RPMI8226 (cell line): ENCODE results near the gene SH3YL1.

Experiments used
- DNase-seq: peaks from one replicate; pipeline ENCODE4 v3.0.0-alpha.2; 2015

Gene SH3YL1, protein sequence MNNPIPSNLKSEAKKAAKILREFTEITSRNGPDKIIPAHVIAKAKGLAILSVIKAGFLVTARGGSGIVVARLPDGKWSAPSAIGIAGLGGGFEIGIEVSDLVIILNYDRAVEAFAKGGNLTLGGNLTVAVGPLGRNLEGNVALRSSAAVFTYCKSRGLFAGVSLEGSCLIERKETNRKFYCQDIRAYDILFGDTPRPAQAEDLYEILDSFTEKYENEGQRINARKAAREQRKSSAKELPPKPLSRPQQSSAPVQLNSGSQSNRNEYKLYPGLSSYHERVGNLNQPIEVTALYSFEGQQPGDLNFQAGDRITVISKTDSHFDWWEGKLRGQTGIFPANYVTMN

DNA sequence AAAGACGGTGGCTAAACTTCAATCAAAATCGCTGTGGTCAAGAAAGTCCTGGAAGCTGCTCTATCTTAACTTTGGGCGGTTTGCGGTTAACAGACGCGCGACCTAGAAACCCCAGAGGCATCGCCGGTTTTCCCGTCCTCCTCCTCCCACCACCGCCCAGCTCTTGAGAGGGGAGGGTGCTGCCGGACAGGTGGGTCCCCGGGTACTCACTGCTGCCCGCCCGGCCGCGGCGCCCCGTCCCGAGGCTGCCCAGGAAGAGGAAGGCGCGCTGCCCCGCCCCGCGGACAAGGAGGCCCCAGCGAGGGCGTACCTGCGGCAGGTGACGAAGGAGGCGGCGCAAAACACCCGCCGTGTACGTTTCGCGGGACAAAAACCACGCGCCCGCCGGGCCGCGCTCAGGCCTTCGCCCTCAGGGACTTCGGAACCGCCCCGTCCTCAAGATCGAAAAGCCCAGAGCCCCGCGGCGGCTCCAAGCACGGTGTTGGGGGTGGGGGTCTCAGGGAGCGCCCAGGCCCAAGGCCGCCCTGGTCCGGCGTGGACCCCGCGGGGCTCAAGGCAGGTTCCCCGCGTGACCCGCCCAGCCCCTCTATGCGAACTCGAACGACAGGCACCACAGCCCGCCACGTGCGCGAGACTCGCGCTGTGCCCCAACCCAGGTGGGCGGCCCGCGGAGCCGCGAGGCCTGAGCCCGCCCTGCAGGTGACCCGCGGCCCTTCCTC lies at the start of gene SH3YL1:
SH3YL1 (minus strand) TSS at position 259 of the 719 bp plus-strand sequence; CDS start at position 211, 48 bp downstream.
- peak; percentile 36 for DNase-seq

DNA sequence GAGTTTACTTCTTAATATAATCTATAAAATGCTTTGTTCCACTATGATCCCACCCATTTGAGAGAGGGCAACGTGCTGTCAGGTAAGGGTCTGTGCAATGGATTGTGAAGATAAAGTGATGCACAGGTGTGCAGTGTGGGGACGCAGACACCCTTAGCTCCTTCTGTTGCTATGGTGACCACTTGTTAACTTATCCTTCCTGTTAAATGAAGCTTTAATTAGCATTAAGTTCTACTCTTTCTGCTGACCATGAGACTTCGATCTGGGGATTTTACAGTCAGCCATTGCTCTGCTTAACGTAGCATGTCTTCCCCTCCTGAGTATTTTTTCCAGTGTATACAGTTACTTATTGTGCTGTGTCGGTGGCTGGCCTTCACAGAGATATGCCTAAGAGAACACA lies 47.2 kb upstream of the SH3YL1 start:
- DNase-seq, result no peak

DNA sequence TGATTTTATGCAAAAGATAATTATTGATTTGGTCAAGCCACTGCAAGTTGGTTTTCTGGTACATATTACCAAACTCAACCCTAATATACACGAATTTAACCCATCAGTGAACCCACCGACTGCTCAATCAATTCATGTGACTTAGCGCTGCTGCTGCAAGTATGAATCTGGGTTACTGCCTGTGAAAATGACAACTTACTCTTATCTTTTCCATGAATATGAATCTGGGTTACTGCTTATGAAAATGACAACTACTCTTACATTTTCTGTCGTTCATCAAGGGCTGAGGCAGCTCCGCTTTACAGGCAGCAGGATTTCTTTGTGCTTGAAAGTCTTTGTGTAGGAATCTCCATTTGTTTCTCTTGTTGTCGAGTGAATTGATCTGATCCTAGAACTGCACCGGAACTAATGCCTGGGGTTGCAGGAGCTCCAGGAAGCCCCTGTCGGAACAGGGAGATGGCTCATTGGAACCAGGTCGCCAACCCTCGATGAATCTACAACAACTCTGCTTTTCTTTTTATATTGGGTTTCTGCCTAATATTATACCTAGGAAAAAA lies 46.2 kb upstream of the SH3YL1 start:
- no peak for DNase-seq

DNA sequence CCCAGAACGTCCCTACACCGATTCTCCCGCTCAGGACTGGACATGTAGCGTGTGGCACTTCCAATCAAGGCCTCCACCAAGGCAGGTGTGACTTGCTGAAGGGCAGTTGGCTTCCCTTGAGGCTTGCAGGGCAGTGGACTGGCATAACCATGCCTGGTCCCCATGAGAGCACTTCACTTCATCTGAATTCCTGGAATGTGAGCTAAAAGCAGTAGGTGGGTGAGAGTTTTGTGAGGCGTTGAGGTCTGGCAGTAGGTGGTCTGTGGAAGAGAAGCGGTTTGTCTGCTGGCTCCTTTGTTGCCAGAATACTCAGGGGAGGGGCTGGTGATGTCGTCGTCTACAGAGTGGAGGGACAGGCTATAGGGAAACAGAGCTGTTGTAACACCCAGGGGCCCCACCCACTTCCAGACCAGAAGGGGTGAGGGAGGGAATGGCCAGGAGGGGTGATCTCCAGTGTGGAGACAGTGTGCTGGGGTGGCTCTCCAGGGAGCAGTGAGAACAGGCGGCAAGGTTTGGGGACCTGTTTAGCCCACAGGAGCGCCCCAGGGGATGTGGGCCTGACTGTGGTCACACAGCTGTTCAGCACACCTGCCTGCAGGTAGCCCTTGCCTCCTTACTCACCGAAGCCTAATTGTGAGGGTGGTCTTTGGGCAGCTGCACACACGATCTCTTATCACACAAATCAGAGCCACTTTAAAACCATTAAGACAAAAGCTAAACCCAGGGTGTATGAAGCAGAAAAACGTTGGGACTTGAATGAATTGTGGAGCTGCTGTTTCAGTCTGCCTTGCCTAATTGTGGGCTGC lies 45.5 kb upstream of the SH3YL1 start:
- no peak for DNase-seq

DNA sequence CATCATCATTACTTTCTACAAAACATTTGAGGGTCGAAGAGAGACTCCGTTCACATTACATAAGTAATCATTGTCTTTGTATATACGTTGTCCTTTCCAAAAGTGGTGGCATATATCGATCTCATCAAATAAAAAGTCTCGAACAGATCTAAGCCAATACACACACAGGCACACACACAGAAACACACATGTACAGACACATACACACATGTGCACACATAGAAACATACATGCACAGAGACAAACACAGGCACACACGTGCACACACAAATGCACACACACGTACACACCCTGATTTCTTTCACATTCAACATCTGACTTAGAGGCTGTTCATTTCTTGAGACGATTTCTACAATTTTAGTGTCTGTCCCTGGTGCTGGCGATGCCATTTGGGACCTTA lies 41.5 kb upstream of the SH3YL1 start:
- no peak for DNase-seq

DNA sequence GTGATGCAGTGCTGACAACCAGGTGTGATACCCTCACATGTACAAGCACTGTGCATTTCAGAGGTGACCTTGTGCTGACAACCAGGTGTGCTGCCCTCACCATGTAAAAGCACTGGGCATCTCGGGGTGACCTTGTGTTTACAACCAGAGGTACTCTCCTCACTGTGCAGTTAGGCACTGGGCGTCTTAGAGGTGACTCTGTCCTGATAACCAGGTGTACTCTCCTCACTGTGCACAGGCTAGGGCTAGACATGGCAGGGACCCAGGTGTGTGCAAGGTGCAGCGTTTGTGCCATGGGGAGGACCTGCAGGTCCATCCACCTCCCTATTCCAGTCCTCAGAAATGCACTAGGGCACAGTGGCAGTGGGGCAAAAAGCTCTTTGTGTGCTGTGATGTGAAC lies 32.5 kb upstream of the SH3YL1 start:
- no peak for DNase-seq

DNA sequence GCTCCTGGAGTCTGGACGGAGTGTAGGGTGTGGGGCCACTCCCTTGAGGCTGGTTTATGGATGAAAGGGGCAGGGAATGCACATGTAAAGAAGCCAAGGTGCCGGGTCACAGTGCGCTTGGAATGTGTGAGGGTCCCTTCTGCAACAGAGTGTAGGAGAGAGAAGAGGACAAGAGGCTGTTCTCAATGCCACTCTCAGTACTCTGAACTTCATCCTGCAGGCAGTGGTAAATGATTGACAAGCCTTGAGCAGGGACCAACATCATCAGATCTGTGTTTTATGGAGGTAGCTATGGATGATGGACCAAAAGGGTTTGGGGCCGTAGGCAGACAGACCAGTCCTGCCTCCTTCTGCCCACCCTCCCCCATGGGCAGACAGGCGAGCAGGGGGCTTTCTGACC lies 31.3 kb upstream of the SH3YL1 start:
- DNase-seq, result no peak

DNA sequence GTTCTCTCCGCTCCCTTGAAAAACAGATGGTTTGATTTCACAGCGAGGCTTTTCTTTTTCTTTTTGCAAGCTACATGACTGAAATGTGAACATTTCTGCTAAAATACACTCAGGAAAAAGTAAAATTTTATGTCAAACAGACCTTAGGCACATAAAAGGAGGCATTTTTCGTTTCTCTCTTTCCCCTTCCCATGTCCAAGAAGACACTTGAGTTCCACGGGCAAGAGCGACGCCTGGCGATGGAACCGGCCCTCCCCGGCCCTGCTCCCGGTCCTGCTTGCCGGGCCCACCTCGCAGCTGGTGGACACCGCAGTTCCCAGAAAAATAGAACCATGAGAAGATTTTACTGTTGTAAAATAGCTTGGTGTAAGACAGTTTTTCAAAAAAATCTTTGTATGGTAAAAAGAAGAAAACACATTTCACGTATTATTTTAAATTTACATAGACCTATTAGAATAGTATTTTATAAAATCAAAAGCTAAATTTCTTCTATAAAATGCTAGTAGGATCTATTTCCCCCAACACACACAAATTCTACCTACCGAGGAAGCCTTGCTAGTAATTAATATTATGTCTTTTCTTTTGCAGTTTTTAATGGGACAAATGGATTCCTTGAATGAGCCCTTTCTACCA lies 26.4 kb upstream of the SH3YL1 start:
- DNase-seq, result peak; percentile 65

DNA sequence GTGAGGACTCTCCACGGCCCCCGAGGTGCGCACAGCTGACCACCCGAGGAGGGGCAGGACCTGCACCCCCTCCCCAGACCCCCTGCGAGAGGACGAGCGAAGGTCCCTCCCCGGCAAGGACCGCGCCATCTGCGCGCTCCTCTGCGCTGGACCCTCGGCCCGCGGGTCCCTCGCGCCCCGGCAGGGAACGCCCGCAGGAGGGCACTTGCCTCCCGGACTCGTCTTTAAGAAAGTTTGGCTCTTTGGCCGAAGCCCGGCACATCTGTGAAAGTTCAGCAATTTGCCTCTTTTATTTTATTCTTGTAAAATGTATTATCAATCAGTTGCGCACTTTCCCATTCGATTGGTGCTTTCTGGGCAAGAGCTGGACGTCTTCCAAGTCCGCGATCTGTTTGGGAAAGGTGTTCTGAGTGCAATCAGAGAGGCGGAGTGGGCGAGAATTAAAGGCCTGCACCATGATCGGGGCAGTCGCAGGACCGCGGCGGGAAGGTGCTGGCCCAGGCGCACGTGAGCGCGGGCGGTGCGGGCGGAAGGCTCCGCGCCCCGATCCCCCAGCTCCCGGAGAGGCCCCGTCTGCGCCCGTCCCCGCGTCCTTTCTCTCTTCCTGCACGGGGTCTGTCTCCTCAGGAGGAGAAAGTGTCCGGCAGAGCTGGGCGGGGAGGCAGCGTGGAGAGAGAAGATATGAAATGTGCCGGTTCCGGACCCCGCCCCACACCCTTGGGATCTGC lies 25.7 kb upstream of the SH3YL1 start:
- no peak for DNase-seq

DNA sequence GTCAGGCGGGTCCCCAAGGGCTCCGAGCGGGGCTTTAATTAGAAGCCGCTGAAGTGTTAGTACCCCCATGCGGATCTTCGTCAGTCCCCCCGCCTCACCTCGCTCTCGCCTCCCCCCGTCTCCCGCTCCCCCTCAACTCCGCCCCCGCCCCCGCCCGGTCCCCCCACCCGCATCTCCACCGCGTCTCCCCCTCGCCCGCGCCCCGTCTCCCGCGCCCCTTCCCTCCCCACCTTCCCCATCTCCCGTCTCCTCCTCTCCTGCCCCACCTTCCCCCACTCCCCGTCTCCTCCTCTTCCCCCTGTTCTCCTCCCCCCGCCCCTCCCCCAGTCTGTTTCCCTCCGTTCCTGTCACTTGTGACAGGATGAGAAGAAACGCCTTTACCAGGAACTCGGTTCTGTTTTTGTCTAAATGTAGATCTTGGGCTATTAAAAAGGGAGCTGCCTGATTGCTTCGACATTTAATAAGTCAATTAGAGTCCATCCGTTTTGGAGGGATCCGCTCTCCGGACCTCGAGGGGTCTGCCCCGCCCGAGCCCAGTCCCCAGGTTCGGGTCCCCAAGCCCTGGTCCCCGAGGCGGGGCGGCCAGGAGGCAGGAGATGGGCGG lies 25.0 kb upstream of the SH3YL1 start:
- DNase-seq, result no peak

DNA sequence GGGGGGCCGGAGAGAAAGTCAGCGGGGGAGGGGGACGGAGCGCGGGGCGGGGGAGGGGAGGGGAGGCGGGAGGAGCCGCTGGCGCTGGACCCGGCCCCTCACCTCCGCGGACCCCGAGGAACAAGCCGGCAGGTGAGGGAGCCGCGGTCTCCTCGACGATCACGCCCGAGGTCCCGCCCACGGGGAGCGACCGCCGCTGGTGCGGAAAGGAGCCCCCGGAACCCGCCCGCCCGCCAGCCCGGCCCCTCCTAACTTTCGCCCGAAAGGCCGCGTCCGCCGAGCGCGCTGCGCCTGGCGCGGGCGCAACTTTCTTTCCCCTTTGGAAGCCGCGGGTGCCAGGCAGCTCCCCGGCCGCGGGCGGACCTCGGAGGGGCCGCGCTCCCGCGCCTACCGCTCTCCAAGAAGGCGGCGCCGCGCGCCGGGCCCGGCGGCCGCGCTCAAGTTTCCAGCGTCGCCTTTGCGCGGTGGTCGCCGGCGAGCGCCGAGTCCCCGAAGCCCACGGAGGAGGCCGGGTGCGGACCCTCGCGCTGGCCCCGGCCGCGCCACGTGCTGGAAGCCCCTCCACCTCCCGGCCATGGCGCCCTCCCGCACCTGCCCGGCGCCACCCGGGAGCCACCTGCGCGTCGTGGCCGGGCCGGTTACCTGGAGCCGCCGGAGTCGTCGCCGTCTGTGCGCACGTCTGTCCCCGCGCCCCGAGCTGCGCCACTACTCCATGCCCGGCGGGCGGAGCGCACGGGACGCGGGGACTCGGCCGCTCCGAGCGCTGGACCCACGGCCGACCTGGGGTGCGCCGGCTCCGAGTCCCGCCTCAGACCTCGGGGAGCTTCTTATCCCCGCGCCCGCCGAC lies 24.3 kb upstream of the SH3YL1 start, which contains the start of gene ALKAL2:
ALKAL2 (minus strand) TSS at position 181 of the 847 bp plus-strand sequence. CDS start 256 bp downstream, outside the sequence.
- DNase-seq, result no peak

DNA sequence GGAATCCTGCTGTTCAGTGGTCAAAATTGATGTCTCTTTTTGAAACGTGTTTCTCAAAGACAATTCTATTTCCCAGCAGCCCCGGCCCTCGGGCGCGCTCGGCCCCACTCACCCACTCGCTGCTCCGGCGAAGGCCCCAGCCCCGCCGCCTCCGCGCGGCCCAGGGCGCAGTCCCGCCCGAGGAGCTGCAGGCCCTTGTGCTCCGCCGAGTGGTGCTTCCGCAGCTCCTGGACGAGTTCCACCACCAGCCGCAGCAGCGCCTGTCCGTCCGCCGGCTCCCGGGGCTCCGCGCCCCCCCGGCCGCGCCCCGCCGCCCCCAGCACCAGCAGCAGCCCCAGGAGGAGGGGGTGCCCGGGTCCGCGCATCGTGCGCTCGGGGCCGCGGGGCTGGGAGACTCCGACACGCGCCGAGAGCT lies 23.6 kb upstream of the SH3YL1 start:
- DNase-seq, result no peak

DNA sequence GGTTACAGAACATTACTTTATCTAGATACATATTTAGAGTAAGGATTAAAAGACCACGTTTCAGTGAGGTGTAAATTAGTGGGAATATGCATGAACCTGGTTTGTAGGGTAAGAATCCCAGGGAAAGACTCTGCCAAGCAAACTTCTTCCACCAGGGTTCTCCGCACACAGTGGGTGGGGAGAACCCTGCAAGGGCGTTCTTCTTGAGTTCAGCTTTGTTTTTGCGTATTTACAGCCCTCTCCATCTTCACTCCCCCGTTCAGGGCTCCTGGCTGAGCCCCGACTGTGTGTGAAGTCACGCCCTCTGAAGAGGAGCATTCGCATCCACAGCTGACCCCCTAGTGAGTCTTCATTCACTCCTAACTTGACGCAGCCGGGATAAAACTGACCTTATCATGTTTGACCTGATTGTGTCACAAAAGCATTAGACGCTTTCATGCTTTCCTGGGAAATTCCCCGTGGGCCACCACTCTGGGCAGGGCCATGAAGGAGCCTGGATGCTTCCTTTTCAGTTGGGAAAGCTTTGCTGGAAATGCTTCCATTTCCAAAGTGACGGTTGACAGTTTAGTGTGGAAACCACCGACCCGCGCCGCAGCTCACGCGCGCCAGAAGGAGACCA lies 23.1 kb upstream of the SH3YL1 start:
- DNase-seq, result no peak

DNA sequence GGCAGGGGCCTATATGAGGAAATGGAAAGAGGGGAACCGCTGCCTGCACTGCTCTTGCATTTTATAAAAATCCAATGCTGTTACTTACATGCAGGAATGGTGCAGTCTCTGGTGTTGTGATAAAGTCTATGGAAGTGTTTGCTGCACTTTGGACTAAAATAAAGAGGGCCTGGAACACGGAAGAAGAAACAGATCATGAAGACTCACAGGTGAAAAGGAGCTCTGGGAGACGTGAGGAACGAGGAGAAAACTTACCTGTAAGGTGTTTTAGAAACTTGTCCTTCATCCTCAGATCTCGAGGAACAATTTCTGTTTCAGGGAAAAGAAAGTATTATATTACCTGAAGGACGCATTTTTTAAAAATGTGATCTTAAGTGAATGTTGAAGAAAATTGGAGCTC lies 22.2 kb upstream of the SH3YL1 start:
- DNase-seq, result no peak

DNA sequence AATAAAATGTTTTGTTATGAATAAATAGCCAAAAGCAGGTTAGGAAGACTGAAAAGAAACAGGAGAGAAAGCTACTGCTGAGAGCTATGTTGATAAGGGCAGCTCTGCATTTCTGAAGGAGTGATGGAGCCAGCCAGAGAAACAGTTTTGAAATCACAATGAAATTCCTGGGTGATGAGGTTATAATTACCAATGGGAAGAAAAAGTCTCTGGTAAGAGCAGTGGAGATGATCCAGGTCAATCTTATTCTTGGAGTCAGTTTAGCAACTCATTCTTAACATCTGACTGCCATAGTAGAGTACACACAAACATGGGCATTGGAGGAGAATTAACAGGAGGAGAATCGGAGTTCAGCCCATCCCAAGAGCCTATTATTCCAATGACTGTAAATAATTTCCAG lies 21.7 kb upstream of the SH3YL1 start:
- no peak for DNase-seq

DNA sequence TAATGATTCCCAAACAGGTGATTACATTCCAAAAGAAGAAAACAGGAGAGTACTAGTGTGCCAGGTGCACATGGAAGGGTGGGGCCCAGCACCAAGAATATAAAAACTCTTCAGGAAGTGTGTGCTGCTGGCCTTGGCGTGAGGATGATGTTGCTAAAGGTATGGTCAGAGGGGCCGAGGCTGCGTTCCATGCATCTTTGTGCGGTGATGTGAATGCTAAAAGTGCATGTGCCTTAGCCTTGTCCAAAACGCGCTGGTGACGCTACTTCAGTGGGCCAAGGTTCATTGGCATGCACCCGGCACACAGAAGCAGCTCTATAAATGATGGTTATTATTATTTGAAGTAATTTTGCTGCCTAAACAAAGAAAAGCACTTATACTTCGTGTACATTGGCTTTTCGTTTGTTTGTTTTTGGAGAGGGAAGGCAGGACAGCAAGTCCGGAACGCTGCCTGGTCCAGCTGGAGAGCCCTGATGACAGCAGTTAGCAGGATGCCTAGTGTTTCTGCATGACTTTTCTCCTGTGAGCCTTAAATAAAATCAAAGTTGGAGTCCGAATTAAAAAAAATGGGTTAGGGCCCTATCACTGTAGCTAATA lies 21.2 kb upstream of the SH3YL1 start:
- no peak for DNase-seq

DNA sequence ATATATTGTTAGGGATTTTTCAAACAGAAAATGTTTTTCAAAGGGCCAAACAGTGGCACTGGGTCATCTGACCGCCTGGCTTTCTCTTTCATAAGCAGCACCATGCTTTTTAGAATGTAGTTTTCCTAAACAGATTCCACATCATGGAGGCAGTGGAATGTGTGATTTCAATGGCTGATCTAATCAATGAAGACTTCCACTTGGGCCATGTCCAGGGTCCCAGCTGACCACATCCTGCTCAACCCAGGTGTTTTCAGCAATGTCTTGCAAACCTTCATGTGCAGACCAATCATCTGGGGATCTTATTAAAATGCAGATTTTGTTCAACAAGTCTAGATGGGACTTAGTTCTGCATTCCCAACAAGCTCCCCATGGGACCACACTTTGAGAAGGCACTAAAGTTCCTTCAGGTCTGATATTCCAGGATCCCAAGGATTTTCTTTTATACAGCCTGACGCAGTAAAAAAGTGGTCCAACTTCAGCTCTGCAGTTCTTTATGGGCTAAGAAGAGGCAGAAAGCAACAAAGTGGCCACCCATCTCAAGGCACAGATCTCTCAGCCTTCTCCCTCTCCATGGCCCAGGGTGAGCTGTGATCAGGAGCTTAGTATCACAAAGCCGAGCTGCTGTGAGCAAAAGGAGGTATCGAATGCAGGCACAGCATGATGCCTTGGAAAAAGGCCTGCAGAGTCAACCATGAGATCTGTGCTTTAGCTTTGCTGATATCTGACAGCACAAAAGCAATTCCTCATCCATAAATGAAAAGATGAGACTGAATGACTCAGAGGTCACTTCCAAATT lies 20.4 kb upstream of the SH3YL1 start:
- no peak for DNase-seq

DNA sequence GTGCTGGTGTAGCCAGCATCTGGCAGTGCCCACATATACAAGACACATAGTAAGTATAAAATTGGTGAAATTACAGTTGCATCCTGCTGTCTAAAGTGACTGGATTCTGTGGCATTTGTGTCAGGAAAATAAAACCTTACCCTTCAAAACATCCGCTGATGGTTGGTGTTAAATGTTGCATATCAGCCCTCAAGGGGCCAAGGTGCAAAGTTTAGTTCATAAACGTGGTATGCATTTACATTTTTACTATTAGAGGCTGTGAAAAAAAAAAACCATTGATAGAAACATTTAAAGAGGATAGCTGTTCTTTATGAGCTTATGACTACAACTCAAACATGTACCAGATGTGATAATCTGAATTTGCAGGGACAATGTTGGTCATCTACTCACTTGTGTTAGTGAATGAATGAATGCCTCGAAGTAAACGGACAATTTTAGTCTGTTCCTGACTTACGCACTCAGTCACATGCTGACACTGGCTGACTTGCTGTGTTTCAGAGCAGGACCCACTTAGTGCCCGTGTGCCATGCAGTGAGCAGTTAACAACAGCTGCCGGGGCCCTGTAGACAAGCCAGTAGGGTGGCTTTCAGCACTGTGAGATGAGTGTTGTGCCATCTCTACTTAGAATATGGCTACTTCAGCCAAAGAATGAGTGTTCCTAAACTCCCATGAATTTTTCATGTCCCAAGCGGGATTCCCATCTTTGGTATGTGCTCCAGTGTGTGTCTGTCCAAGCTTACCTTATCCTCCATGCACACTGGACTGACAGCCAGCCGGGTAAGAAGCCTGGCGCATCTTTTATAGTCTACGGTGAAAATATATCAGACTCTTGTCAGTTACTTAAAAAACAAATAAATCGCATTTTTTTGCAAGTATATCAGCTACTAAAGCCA lies 18.8 kb upstream of the SH3YL1 start:
- DNase-seq, result no peak
